ENCODE results near the gene CPED1. TPM values are rescaled to one million over a fixed set of nuclear protein-coding genes. Genes with fewer than 3 reads are reported as not detected.

CPED1 gene
- total RNA-seq, 4 donors from 2014 or later = 4.4 to 20.2 (median 14.0) TPM

- no peak for TF ChIP-seq EP300 (IDR thresholded peaks at IDR 0.05; ENCODE audit: low read depth)
- TF ChIP-seq POLR2A (IDR thresholded peaks at IDR 0.05) = no peak
- TF ChIP-seq CTCF (IDR thresholded peaks at IDR 0.05) = no peak
- no peak for DNase-seq
- H3K4me1 ChIP-seq = peaks cover 0 to 9% (median 3%) of the 10 kb centered on the region in 4 donors
- intact Hi-C loops (cut with DNase I; ENCODE audit: low total_unique reads) = no loop called here
- H3K9me3 ChIP-seq = no peaks in the 10 kb centered on the region
- H3K27ac ChIP-seq = no peak overlapping the region
- no peaks in the 10 kb centered on the region for H3K27me3 ChIP-seq
- WGBS, 2 donors (ENCODE audit: low coverage in 1 of 2) = 47 to 72% methylated on average over 2 of the region's 2 CpGs
- H3K4me3 ChIP-seq = no peak overlapping the region
- in situ Hi-C loops (cut with MboI; ENCODE audit: low pct_ligation_motif_present in 1 of 4, low pct_unique_long_range_greater_than_20kb in 1 of 4, low sequenced_read_pairs in 3 of 4) = no loop called here
- no peaks in the 10 kb centered on the region for H3K36me3 ChIP-seq
Measured at GRCh38 chr7:121273467-121274167, 285.1 kb downstream of the CPED1 start.

DNA sequence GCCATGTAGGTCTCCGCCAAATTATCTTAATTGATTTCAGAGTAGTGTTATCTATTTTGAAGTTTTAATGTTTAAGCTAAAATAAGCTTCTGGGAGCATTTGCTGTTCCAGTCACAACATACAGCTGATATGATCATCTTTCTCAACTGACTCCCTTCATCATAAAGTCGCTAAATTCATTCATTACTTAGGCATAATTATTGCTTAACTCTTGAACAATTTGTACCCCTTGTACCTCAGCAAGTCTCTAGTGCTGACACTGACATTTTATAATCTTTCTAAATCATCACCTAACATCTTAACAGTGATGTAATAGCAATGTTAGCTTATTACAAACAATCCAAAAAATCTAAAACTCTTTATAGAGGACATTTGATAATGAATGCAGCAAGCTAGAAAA lies 286.0 kb downstream of the CPED1 start:
- no peaks in the 10 kb centered on the region for H3K36me3 ChIP-seq
- H3K4me3 ChIP-seq = no peak overlapping the region
- intact Hi-C loops (cut with DNase I; ENCODE audit: low total_unique reads) (no loop called here), in situ Hi-C loops (cut with MboI; ENCODE audit: low pct_ligation_motif_present in 1 of 4, low pct_unique_long_range_greater_than_20kb in 1 of 4, low sequenced_read_pairs in 3 of 4) (no loop called here)
- no peak for TF ChIP-seq EP300 (IDR thresholded peaks at IDR 0.05; ENCODE audit: low read depth)
- no peak for DNase-seq
- no peaks in the 10 kb centered on the region for H3K9me3 ChIP-seq
- no peaks in the 10 kb centered on the region for H3K27me3 ChIP-seq
- WGBS, 2 donors (ENCODE audit: low coverage in 1 of 2) = 80 to 93% methylated on average over 2 of the region's 2 CpGs
- H3K27ac ChIP-seq = no peak overlapping the region
- peaks cover 0 to 9% (median 3%) of the 10 kb centered on the region in 4 donors for H3K4me1 ChIP-seq

DNA sequence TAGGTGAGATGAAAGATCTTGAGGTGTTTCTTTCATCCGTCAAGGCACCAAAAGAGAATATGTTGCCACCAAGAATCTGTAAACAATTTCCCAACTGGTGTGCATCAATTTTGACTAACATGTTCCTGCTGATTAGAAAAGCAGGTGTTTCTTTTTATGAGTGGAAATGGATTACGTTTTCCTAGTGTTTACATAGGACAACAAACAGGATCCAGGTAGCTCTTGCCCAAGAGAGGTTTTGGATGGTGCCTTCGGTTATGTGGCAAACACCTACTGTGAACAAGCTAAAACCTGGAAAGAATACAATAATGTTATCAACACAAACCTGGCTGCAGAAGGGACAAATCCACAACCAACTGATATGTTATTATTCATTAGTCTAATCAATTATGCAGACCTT lies 286.7 kb downstream of the CPED1 start:
- Histone ChIP-seq H3K9me3 (no peaks in the 10 kb centered on the region), H3K27me3 (no peaks in the 10 kb centered on the region), H3K4me3 (no peak overlapping the region), H3K27ac (no peak overlapping the region), H3K36me3 (no peaks in the 10 kb centered on the region), H3K4me1 (peaks cover 0 to 9% (median 3%) of the 10 kb centered on the region in 4 donors)
- DNase-seq = no peak
- TF ChIP-seq POLR2A (IDR thresholded peaks at IDR 0.05) (no peak), POLR2AphosphoS5 (IDR thresholded peaks at IDR 0.05) (no peak), CTCF (IDR thresholded peaks at IDR 0.05) (no peak), EP300 (IDR thresholded peaks at IDR 0.05; ENCODE audit: low read depth) (no peak)
- intact Hi-C loops (cut with DNase I; ENCODE audit: low total_unique reads) = no loop called here
- in situ Hi-C loops (cut with MboI; ENCODE audit: low pct_ligation_motif_present in 1 of 4, low pct_unique_long_range_greater_than_20kb in 1 of 4, low sequenced_read_pairs in 3 of 4) = no loop called here
- WGBS, 2 donors (ENCODE audit: low coverage in 1 of 2) = 37 to 54% methylated on average over 3 of the region's 3 CpGs

DNA sequence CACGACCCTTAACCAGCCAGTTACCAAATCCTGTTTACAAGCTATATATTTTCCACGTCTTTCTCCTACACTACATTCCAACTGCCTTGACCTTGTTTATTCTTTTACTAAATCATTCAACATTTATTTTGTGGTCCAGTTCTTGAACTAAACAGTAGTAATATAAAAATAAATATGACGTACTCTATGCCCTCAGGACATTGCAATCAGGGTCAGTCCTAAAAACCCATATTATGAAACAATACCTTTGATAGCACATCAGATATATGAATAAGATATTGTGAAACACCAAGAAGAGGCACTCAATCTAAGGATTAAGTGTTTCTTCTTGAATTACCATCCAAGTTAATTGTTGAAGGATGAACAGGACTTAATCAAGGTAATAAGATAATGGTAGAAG lies 287.8 kb downstream of the CPED1 start:
- Histone ChIP-seq H3K27ac (no peak overlapping the region), H3K4me3 (no peak overlapping the region), H3K27me3 (no peaks in the 10 kb centered on the region), H3K9me3 (no peaks in the 10 kb centered on the region), H3K36me3 (no peaks in the 10 kb centered on the region), H3K4me1 (peaks cover 0 to 7% (median 3%) of the 10 kb centered on the region in 4 donors)
- no peak for TF ChIP-seq POLR2A (IDR thresholded peaks at IDR 0.05)
- no peak for TF ChIP-seq EP300 (IDR thresholded peaks at IDR 0.05; ENCODE audit: low read depth)
- TF ChIP-seq CTCF (IDR thresholded peaks at IDR 0.05) = no peak
- TF ChIP-seq POLR2AphosphoS5 (IDR thresholded peaks at IDR 0.05) = no peak
- intact Hi-C loops (cut with DNase I; ENCODE audit: low total_unique reads) = no loop called here
- in situ Hi-C loops (cut with MboI; ENCODE audit: low pct_ligation_motif_present in 1 of 4, low pct_unique_long_range_greater_than_20kb in 1 of 4, low sequenced_read_pairs in 3 of 4) = no loop called here
- 72 to 78% methylated on average over 3 of the region's 3 CpGs for WGBS, 2 donors (ENCODE audit: low coverage in 1 of 2)
- DNase-seq = no peak

All from transverse colon (tissue), 4 donors.